WTC11 (cell line): ENCODE measurements around the gene TET3. TPM values are rescaled to one million over a fixed set of nuclear protein-coding genes. Genes with fewer than 3 reads are reported as not detected.

Source experiments
- AFF4 ChIP-seq: sonication (generic); formaldehyde crosslinking; IDR thresholded peaks from 2 replicates; pipeline ENCODE4 v1.8.1; 2023; ENCODE audit warnings: mild to moderate bottlenecking, missing genetic modification reagents, borderline replicate concordance
- ATF2 ChIP-seq: sonication (generic); formaldehyde crosslinking; IDR thresholded peaks from 2 replicates; pipeline ENCODE4 v1.8.1; 2022; ENCODE audit warnings: low read depth, missing genetic modification reagents, borderline replicate concordance
- CBFB ChIP-seq: sonication (generic); formaldehyde crosslinking; IDR thresholded peaks from 2 replicates; pipeline ENCODE4 v1.8.1; 2022; ENCODE audit warnings: mild to moderate bottlenecking, low read depth, missing genetic modification reagents
- CDX4 ChIP-seq: fragments of 250-450 bp; sonication (Bioruptor Pico); IDR thresholded peaks from 2 replicates; pipeline ENCODE4 v1.9.0; 2021; ENCODE audit warnings: moderate library complexity, mild to moderate bottlenecking, inconsistent platforms, borderline replicate concordance
- E2F4 ChIP-seq: sonication (generic); formaldehyde crosslinking; IDR thresholded peaks from 2 replicates; pipeline ENCODE4 v1.8.1; 2022; ENCODE audit warnings: low read depth, mild to moderate bottlenecking, moderate library complexity, missing genetic modification reagents, borderline replicate concordance
- ELF4 ChIP-seq: sonication (generic); formaldehyde crosslinking; IDR thresholded peaks from 2 replicates; pipeline ENCODE4 v1.8.1; 2022; ENCODE audit warnings: low read depth, mild to moderate bottlenecking, moderate library complexity, missing genetic modification reagents
- EMX1 ChIP-seq: fragments of 250-450 bp; sonication (Bioruptor Pico); IDR thresholded peaks from 2 replicates; pipeline ENCODE4 v1.8.0; 2021; ENCODE audit warnings: mild to moderate bottlenecking
- ERG ChIP-seq: fragments of 250-450 bp; sonication (Bioruptor Pico); IDR thresholded peaks from 2 replicates; pipeline ENCODE4 v1.8.0; 2021; ENCODE audit warnings: mild to moderate bottlenecking
- FOXP4 ChIP-seq: sonication (generic); formaldehyde crosslinking; IDR thresholded peaks from 2 replicates; pipeline ENCODE4 v1.8.0; 2022; ENCODE audit warnings: mild to moderate bottlenecking, missing genetic modification reagents
- GABPB1 ChIP-seq: sonication (generic); formaldehyde crosslinking; IDR thresholded peaks from 2 replicates; pipeline ENCODE4 v1.8.1; 2023; ENCODE audit warnings: mild to moderate bottlenecking, missing genetic modification reagents
- GRHL2 ChIP-seq: fragments of 250-450 bp; sonication (Bioruptor Pico); IDR thresholded peaks from 2 replicates; pipeline ENCODE4 v1.8.0; 2022; ENCODE audit warnings: mild to moderate bottlenecking, moderate library complexity; ENCODE audit not compliant: insufficient replicate concordance, severe bottlenecking
- GTF2I ChIP-seq: fragments of 250-450 bp; sonication (Bioruptor Pico); conservative IDR thresholded peaks from 2 replicates; pipeline ENCODE4 v1.4.0; 2021; ENCODE audit warnings: mild to moderate bottlenecking
- IRF1 ChIP-seq: sonication (generic); formaldehyde crosslinking; IDR thresholded peaks from 2 replicates; pipeline ENCODE4 v1.8.0; 2023; ENCODE audit warnings: missing genetic modification reagents
- IRF2 ChIP-seq: sonication (generic); formaldehyde crosslinking; IDR thresholded peaks from 2 replicates; pipeline ENCODE4 v1.8.0; 2022; ENCODE audit warnings: low read depth, missing genetic modification reagents, borderline replicate concordance
- KAT7 ChIP-seq: sonication (generic); formaldehyde crosslinking; IDR thresholded peaks from 2 replicates; pipeline ENCODE4 v1.8.1; 2023; ENCODE audit warnings: missing genetic modification reagents, mild to moderate bottlenecking, borderline replicate concordance
- MAX ChIP-seq: sonication (generic); formaldehyde crosslinking; IDR thresholded peaks from 2 replicates; pipeline ENCODE4 v1.8.0; 2022; ENCODE audit warnings: mild to moderate bottlenecking, missing genetic modification reagents
- NFE2L1 ChIP-seq: sonication (generic); formaldehyde crosslinking; IDR thresholded peaks from 2 replicates; pipeline ENCODE4 v1.8.1; 2023; ENCODE audit warnings: missing genetic modification reagents
- NR1H2 ChIP-seq: sonication (generic); formaldehyde crosslinking; IDR thresholded peaks from 2 replicates; pipeline ENCODE4 v1.9.0; 2021; ENCODE audit warnings: mild to moderate bottlenecking, moderate library complexity, missing genetic modification reagents
- PRRX2 ChIP-seq: fragments of 250-450 bp; sonication (Bioruptor Pico); IDR thresholded peaks from 2 replicates; pipeline ENCODE4 v1.8.0; 2021; ENCODE audit warnings: mild to moderate bottlenecking
- RORB ChIP-seq: fragments of 250-450 bp; sonication (Bioruptor Pico); IDR thresholded peaks from 2 replicates; pipeline ENCODE4 v1.9.0; 2021; ENCODE audit warnings: mild to moderate bottlenecking
- TEAD4 ChIP-seq: sonication (generic); formaldehyde crosslinking; IDR thresholded peaks from 2 replicates; pipeline ENCODE4 v1.8.0; 2022; ENCODE audit warnings: mild to moderate bottlenecking, missing genetic modification reagents
- TP53 ChIP-seq: sonication (generic); formaldehyde crosslinking; IDR thresholded peaks from 2 replicates; pipeline ENCODE4 v1.8.1; 2023; ENCODE audit warnings: mild to moderate bottlenecking, missing genetic modification reagents
- ZNF423 ChIP-seq: fragments of 250-450 bp; sonication (Bioruptor Pico); IDR thresholded peaks from 2 replicates; pipeline ENCODE4 v2.1.2; 2022; ENCODE audit warnings: mild to moderate bottlenecking, moderate library complexity
- ZNF425 ChIP-seq: fragments of 250-450 bp; sonication (Bioruptor Pico); conservative IDR thresholded peaks from 2 replicates; pipeline ENCODE4 v1.9.0; 2021; ENCODE audit warnings: mild to moderate bottlenecking
- ZNF671 ChIP-seq: fragments of 250-450 bp; sonication (Bioruptor Pico); IDR thresholded peaks from 2 replicates; pipeline ENCODE4 v1.8.0; 2021; ENCODE audit warnings: mild to moderate bottlenecking
- total RNA-seq: library from RNA; stranded (reverse); gene quantifications from 3 replicates; pipeline ENCODE4 v1.2.3, GENCODE V29; 2021

Gene TET3
- total RNA-seq, 1 experiment from 2014 or later, result 19.3 TPM

- TF ChIP-seq ZNF425 (CRISPR knock-in tag) (no peak), CBFB (CRISPR knock-in tag) (no peak), TP53 (CRISPR knock-in tag) (no peak), NR1H2 (CRISPR knock-in tag) (no peak), CDX4 (CRISPR knock-in tag) (no peak), GRHL2 (CRISPR knock-in tag) (no peak), GABPB1 (CRISPR knock-in tag) (no peak), ZNF671 (CRISPR knock-in tag) (no peak), ATF2 (0 out of 2 replicates have a peak, but pooled peaks have one; percentile 44), ELF4 (CRISPR knock-in tag) (no peak), NFE2L1 (CRISPR knock-in tag) (no peak), TEAD4 (CRISPR knock-in tag) (no peak), FOXP4 (CRISPR knock-in tag) (no peak), EMX1 (no peak), GTF2I (CRISPR knock-in tag) (no peak), ZNF423 (CRISPR knock-in tag) (no peak), IRF1 (CRISPR knock-in tag) (no peak), RORB (CRISPR knock-in tag) (no peak), ERG (CRISPR knock-in tag) (no peak), PRRX2 (CRISPR knock-in tag) (no peak), MAX (no peak; the same call in none of the 2 replicates), E2F4 (CRISPR knock-in tag) (0 out of 2 replicates have a peak, but pooled peaks have one; percentile 37), AFF4 (CRISPR knock-in tag) (no peak), KAT7 (CRISPR knock-in tag) (no peak), IRF2 (CRISPR knock-in tag) (no peak)
These were observed 1.1 kb upstream of the TET3 start (continued) for GRCh38 chr2:73983322-73984202.
